NB4 (cell line): Measurements from ENCODE around the gene ATG4B.

Experiments used
- DNase-seq: peaks from one replicate; pipeline ENCODE4 v3.0.0; 2010; ENCODE audit warnings: low read depth
- H3K4me3 ChIP-seq: one replicate; pipeline ENCODE4 v1.5.1; 2011; ENCODE audit warnings: mild to moderate bottlenecking, low read depth, low read length, moderate library complexity
- CTCF ChIP-seq: IDR thresholded peaks from one replicate; pipeline ENCODE4 v1.5.1; 2012; ENCODE audit warnings: low read depth, low read length
- MAX ChIP-seq: IDR thresholded peaks from 2 replicates; pipeline ENCODE4 v1.6.1; 2011; ENCODE audit warnings: low read depth, low read length
- MYC ChIP-seq: IDR thresholded peaks from 2 replicates; pipeline ENCODE4 v1.6.1; 2011; ENCODE audit warnings: low read depth, low read length
- POLR2A ChIP-seq: IDR thresholded peaks from 2 replicates; pipeline ENCODE4 v1.6.1; 2011; ENCODE audit warnings: mild to moderate bottlenecking; ENCODE audit not compliant: insufficient read length; ENCODE audit errors: extremely low read depth

Gene ATG4B

GRCh38 chr2:241637795-241638660 lies 535 bp downstream of the ATG4B start:
- peak; percentile 74 for DNase-seq
- no peak for TF ChIP-seq MAX
- TF ChIP-seq POLR2A = no peak
- TF ChIP-seq MYC = no peak
- no peak for TF ChIP-seq CTCF

GRCh38 chr2:241638940-241639339 lies 1.4 kb downstream of the ATG4B start:
- H3K4me3 ChIP-seq = peak overlapping the region; percentile 84
- no peak for DNase-seq
- no peak for TF ChIP-seq MAX
- TF ChIP-seq CTCF = no peak
- no peak for TF ChIP-seq POLR2A
- TF ChIP-seq MYC = no peak

More at GRCh38 chr2:241637795-241638660, 535 bp downstream of the ATG4B start:
- H3K4me3 ChIP-seq = peak overlapping the region; percentile 84

GRCh38 chr2:241639385-241639784 lies 1.9 kb downstream of the ATG4B start:
- TF ChIP-seq CTCF (no peak), POLR2A (no peak), MAX (no peak), MYC (no peak)
- no peak for DNase-seq
- no peak overlapping the region for H3K4me3 ChIP-seq

GRCh38 chr2:241640165-241640795 lies 2.8 kb downstream of the ATG4B start:
- no peak for DNase-seq
- H3K4me3 ChIP-seq = no peak overlapping the region
- TF ChIP-seq POLR2A = no peak
- no peak for TF ChIP-seq CTCF
- no peak for TF ChIP-seq MAX
- TF ChIP-seq MYC = no peak

GRCh38 chr2:241641631-241642030 lies 4.1 kb downstream of the ATG4B start:
- DNase-seq = no peak
- TF ChIP-seq POLR2A (no peak), CTCF (no peak), MAX (no peak), MYC (no peak)
- H3K4me3 ChIP-seq = no peak overlapping the region
